ENCODE results near the gene CCBE1.

Gene CCBE1

GRCh38 chr18:59485382-59485781 lies 211.8 kb downstream of the CCBE1 start:
- Histone ChIP-seq H3K4me1 (ENCODE audit: control insufficient read depth, insufficient read depth, low read length) (no peaks in the 10 kb centered on the region), H3K36me3 (ENCODE audit: control insufficient read depth, insufficient read depth, low read length) (no peaks in the 10 kb centered on the region), H3K27ac (ENCODE audit: low read length) (no peak overlapping the region), H3K9me3 (ENCODE audit: control insufficient read depth, insufficient read depth, low read length) (no peaks in the 10 kb centered on the region), H3K4me3 (ENCODE audit: low read length) (no peak overlapping the region), H3K27me3 (ENCODE audit: control insufficient read depth, insufficient read depth, low read length) (no peaks in the 10 kb centered on the region)
- no CpG with 5 or more reads among the region's 5 CpGs for WGBS (ENCODE audit: insufficient coverage, insufficient read length)
- DNase-seq (ENCODE audit: low read depth, low spot score) = no peak

DNA sequence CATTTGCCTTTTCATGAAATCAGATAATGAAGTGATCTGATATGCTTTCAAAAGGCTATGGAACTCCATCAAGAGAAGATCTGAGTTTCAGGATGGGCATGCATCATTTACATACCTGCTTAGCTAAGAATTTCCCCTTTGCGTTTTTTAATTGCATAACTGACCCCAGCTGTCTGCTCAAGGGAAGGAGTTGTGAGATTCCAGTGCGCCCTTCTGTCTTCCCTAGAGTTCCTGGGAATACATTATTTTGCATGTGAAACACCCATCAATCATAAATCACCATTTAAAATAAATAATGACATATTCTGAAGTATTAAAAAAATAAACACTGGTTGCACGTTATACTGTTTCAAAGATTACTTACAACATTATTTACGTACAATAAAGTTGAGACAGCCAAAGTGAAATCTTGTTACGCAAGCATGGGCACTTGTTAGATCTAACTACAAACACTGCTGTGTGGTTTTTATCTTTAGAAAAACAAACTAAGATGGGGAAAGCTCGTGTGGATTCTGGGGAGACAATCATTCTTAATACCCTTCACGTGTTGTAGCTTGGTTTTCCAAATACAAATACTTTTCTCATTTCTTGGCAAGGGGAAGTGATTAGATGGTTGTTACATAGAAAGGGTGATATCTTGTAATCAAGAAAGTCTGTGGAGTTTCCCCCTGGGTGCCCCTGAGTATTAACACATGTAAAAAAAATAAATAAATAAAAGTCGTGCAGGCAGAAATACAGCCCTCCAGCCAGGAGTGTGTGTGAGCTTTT lies 212.5 kb downstream of the CCBE1 start:
- no peak for DNase-seq (ENCODE audit: low read depth, low spot score)
- WGBS (ENCODE audit: insufficient coverage, insufficient read length) = no CpG with 5 or more reads among the region's 8 CpGs
- Histone ChIP-seq H3K9me3 (ENCODE audit: control insufficient read depth, insufficient read depth, low read length) (no peaks in the 10 kb centered on the region), H3K27me3 (ENCODE audit: control insufficient read depth, insufficient read depth, low read length) (no peaks in the 10 kb centered on the region), H3K27ac (ENCODE audit: low read length) (no peak overlapping the region), H3K4me1 (ENCODE audit: control insufficient read depth, insufficient read depth, low read length) (no peaks in the 10 kb centered on the region), H3K36me3 (ENCODE audit: control insufficient read depth, insufficient read depth, low read length) (no peaks in the 10 kb centered on the region), H3K4me3 (ENCODE audit: low read length) (no peak overlapping the region)

- WGBS (ENCODE audit: insufficient coverage, insufficient read length) = no CpG with 5 or more reads among the region's 4 CpGs
- no peaks in the 10 kb centered on the region for H3K36me3 ChIP-seq (ENCODE audit: control insufficient read depth, insufficient read depth, low read length)
- DNase-seq (ENCODE audit: low read depth, low spot score) = no peak
- H3K27ac ChIP-seq (ENCODE audit: low read length) = no peak overlapping the region
- no peak overlapping the region for H3K4me3 ChIP-seq (ENCODE audit: low read length)
- no peaks in the 10 kb centered on the region for H3K9me3 ChIP-seq (ENCODE audit: control insufficient read depth, insufficient read depth, low read length)
- H3K4me1 ChIP-seq (ENCODE audit: control insufficient read depth, insufficient read depth, low read length) = no peaks in the 10 kb centered on the region
- no peaks in the 10 kb centered on the region for H3K27me3 ChIP-seq (ENCODE audit: control insufficient read depth, insufficient read depth, low read length)
Measured at GRCh38 chr18:59484131-59484530, 213.1 kb downstream of the CCBE1 start.

DNA sequence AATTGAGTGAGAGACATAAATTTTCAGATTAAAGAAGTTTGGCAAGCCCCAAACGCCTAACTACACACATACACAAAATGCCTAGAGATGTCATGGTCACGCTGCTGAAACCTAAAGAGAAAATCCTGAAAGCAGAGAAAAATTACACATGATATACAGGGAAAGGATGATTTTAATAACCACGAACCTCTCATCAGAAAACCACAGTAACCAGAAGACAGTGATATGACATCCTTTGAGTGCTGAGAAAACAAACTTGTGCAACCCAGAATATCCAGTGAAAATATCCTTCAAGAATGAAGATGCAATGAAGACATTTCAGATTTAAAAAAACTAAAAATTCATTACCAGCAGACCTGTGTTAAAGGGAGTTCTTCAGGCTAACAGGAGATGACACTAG lies 215.8 kb downstream of the CCBE1 start:
- no peak for DNase-seq (ENCODE audit: low read depth, low spot score)
- H3K27ac ChIP-seq (ENCODE audit: low read length) = no peak overlapping the region
- H3K9me3 ChIP-seq (ENCODE audit: control insufficient read depth, insufficient read depth, low read length) = no peaks in the 10 kb centered on the region
- H3K4me1 ChIP-seq (ENCODE audit: control insufficient read depth, insufficient read depth, low read length) = no peaks in the 10 kb centered on the region
- no peaks in the 10 kb centered on the region for H3K36me3 ChIP-seq (ENCODE audit: control insufficient read depth, insufficient read depth, low read length)
- WGBS (ENCODE audit: insufficient coverage, insufficient read length) = no CpG with 5 or more reads among the region's 3 CpGs
- H3K27me3 ChIP-seq (ENCODE audit: control insufficient read depth, insufficient read depth, low read length) = no peaks in the 10 kb centered on the region
- no peak overlapping the region for H3K4me3 ChIP-seq (ENCODE audit: low read length)

- H3K4me1 ChIP-seq (ENCODE audit: control insufficient read depth, insufficient read depth, low read length) = no peaks in the 10 kb centered on the region
- no peaks in the 10 kb centered on the region for H3K27me3 ChIP-seq (ENCODE audit: control insufficient read depth, insufficient read depth, low read length)
- H3K9me3 ChIP-seq (ENCODE audit: control insufficient read depth, insufficient read depth, low read length) = no peaks in the 10 kb centered on the region
- H3K27ac ChIP-seq (ENCODE audit: low read length) = no peak overlapping the region
- no peak for DNase-seq (ENCODE audit: low read depth, low spot score)
- H3K36me3 ChIP-seq (ENCODE audit: control insufficient read depth, insufficient read depth, low read length) = no peaks in the 10 kb centered on the region
- WGBS (ENCODE audit: insufficient coverage, insufficient read length) = no CpG with 5 or more reads among the region's 2 CpGs
- no peak overlapping the region for H3K4me3 ChIP-seq (ENCODE audit: low read length)
Measured at GRCh38 chr18:59479776-59480175, 217.4 kb downstream of the CCBE1 start.

DNA sequence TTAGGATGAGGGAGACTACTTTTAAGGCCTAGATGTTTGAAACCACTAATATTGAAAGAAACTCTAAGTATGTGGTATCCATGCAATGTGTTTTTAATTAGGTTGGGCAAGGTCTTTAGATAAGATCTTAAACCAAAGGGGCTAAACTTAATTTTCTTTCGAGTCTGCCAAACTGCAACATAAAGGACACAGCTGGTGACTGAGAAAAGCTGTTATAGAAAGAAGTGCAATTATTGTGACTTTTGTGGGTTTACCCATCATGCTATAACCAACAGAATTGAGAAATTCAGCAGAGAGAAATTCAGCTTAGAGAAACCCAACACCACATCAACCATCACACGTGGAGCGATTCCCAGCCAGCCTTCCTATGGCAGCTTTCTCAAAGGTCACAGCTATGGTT lies 218.6 kb downstream of the CCBE1 start:
- Histone ChIP-seq H3K36me3 (ENCODE audit: control insufficient read depth, insufficient read depth, low read length) (no peaks in the 10 kb centered on the region), H3K27me3 (ENCODE audit: control insufficient read depth, insufficient read depth, low read length) (no peaks in the 10 kb centered on the region), H3K9me3 (ENCODE audit: control insufficient read depth, insufficient read depth, low read length) (no peaks in the 10 kb centered on the region), H3K4me1 (ENCODE audit: control insufficient read depth, insufficient read depth, low read length) (no peaks in the 10 kb centered on the region), H3K4me3 (ENCODE audit: low read length) (no peak overlapping the region), H3K27ac (ENCODE audit: low read length) (no peak overlapping the region)
- no CpG with 5 or more reads among the region's 3 CpGs for WGBS (ENCODE audit: insufficient coverage, insufficient read length)
- no peak for DNase-seq (ENCODE audit: low read depth, low spot score)

GRCh38 chr18:59477849-59478248 lies 219.4 kb downstream of the CCBE1 start:
- H3K4me1 ChIP-seq (ENCODE audit: control insufficient read depth, insufficient read depth, low read length) = no peaks in the 10 kb centered on the region
- no CpG with 5 or more reads among the region's 2 CpGs for WGBS (ENCODE audit: insufficient coverage, insufficient read length)
- no peak for DNase-seq (ENCODE audit: low read depth, low spot score)

DNA sequence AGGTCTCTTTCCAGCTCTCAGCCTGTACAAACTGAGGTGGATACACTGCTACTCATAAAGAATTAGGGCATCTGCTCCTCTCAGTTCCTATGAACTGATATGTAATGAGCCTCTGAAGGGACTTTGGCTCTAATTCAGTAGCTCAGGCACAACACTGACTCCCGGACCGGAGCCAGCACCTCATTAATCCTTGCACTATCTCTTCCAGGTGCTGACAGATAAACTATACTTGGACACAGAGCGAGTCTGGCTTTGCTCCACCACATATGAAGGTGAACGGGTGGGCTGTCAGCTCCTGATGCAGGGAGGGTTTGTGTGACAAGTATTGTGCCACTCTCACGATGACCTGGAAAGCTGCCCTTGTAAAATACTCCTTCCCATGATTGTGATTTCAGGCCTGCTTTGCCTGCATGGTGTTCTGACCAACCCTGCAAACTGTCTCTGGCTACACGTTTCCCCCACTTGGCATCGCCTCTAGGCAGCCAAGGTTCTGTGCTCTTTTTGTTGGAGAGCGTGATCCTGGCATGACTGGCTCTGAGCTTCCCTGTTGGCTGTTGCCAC lies 226.6 kb downstream of the CCBE1 start:
- WGBS (ENCODE audit: insufficient coverage, insufficient read length) = no CpG with 5 or more reads among the region's 8 CpGs
- Histone ChIP-seq H3K4me3 (ENCODE audit: low read length) (no peak overlapping the region), H3K9me3 (ENCODE audit: control insufficient read depth, insufficient read depth, low read length) (no peaks in the 10 kb centered on the region), H3K27ac (ENCODE audit: low read length) (no peak overlapping the region), H3K36me3 (ENCODE audit: control insufficient read depth, insufficient read depth, low read length) (no peaks in the 10 kb centered on the region), H3K27me3 (ENCODE audit: control insufficient read depth, insufficient read depth, low read length) (no peaks in the 10 kb centered on the region), H3K4me1 (ENCODE audit: control insufficient read depth, insufficient read depth, low read length) (peaks cover 2% of the 10 kb centered on the region; the same call in 1 of the 2 replicates)
- DNase-seq (ENCODE audit: low read depth, low spot score) = no peak

More at GRCh38 chr18:59477849-59478248, 219.4 kb downstream of the CCBE1 start:
- Histone ChIP-seq H3K27ac (ENCODE audit: low read length) (no peak overlapping the region), H3K27me3 (ENCODE audit: control insufficient read depth, insufficient read depth, low read length) (no peaks in the 10 kb centered on the region), H3K36me3 (ENCODE audit: control insufficient read depth, insufficient read depth, low read length) (no peaks in the 10 kb centered on the region), H3K9me3 (ENCODE audit: control insufficient read depth, insufficient read depth, low read length) (no peaks in the 10 kb centered on the region), H3K4me3 (ENCODE audit: low read length) (no peak overlapping the region)

DNA sequence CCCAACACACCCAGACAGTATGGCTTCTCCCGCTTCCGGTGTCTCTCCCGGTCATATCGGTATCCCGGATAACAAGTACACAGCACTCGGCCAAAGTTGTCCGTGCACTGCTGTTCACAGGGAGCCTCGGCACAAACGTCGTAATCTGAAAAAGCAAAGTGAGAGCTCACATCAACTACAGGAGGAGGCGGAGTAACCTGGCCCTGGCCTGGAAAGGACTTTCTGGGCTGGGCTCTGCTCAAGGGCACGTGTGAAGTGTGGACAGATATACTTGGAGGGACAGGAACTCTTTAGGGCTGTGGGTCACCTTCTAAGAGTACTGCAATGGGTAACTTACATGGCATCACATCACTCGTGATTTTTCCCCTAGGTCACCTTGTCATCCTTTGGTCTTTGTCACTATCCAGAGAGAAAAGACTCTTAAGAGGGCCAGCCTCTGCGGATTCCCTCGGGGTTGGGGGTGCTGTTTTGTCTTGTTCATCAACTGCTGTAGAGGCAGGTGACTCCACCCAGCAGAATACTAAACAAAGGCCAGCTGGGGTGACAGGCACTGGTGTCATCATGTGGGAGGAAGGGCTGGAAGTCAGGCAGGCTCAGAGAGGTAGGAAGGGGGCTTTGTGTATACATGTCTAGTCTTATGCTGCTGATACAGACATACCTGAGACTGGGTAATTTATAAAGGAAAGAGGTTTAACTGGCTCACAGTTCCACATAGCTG lies 227.6 kb downstream of the CCBE1 start:
- no CpG with 5 or more reads among the region's 15 CpGs for WGBS (ENCODE audit: insufficient coverage, insufficient read length)
- Histone ChIP-seq H3K27ac (ENCODE audit: low read length) (no peak overlapping the region), H3K27me3 (ENCODE audit: control insufficient read depth, insufficient read depth, low read length) (no peaks in the 10 kb centered on the region), H3K9me3 (ENCODE audit: control insufficient read depth, insufficient read depth, low read length) (no peaks in the 10 kb centered on the region), H3K4me1 (ENCODE audit: control insufficient read depth, insufficient read depth, low read length) (peaks cover 2% of the 10 kb centered on the region; the same call in 1 of the 2 replicates), H3K4me3 (ENCODE audit: low read length) (no peak overlapping the region), H3K36me3 (ENCODE audit: control insufficient read depth, insufficient read depth, low read length) (no peaks in the 10 kb centered on the region)
- DNase-seq (ENCODE audit: low read depth, low spot score) = no peak

GRCh38 chr18:59468821-59469220 lies 228.4 kb downstream of the CCBE1 start:
- no CpG with 5 or more reads among the region's 4 CpGs for WGBS (ENCODE audit: insufficient coverage, insufficient read length)
- no peak for DNase-seq (ENCODE audit: low read depth, low spot score)
- H3K4me3 ChIP-seq (ENCODE audit: low read length) = no peak overlapping the region
- H3K4me1 ChIP-seq (ENCODE audit: control insufficient read depth, insufficient read depth, low read length) = peaks cover 2% of the 10 kb centered on the region; the same call in 1 of the 2 replicates
- H3K9me3 ChIP-seq (ENCODE audit: control insufficient read depth, insufficient read depth, low read length) = no peaks in the 10 kb centered on the region
- no peak overlapping the region for H3K27ac ChIP-seq (ENCODE audit: low read length)
- no peaks in the 10 kb centered on the region for H3K36me3 ChIP-seq (ENCODE audit: control insufficient read depth, insufficient read depth, low read length)
- no peaks in the 10 kb centered on the region for H3K27me3 ChIP-seq (ENCODE audit: control insufficient read depth, insufficient read depth, low read length)
